B cell (primary cell): Measurements from ENCODE around the gene EIPR1. TPM values are rescaled to one million over a fixed set of nuclear protein-coding genes. Genes with fewer than 3 reads are reported as not detected.

ENCODE experiments used
- ATAC-seq: fragments of 200-7000 bp; cut with Tn5 transposase; one replicate; pipeline ENCODE4 v1.10.0; 2021; ENCODE audit warnings: low read depth, mild to moderate bottlenecking, moderate number of reproducible peaks, moderate library complexity
- CTCF ChIA-PET: fragments of 350-600 bp; sonication (Branson Sonifier 250); formaldehyde crosslinking; loops from one replicate; lab custom pipeline; 2021; ENCODE audit warnings: antibody characterized with exemption, inconsistent platforms; lab: Charles Lee
- POLR2A ChIA-PET: fragments of 350-600 bp; sonication (Branson Sonifier 250); formaldehyde crosslinking; loops from one replicate; lab custom pipeline; 2021; ENCODE audit warnings: antibody characterized with exemption; lab: Charles Lee
- DNase-seq: peaks from one replicate; pipeline ENCODE4 v3.0.0; 2013
- H2AFZ ChIP-seq: 2 replicates; pipeline ENCODE4 v1.6.1; 2012; ENCODE audit warnings: mild to moderate bottlenecking, low read depth, low read length; ENCODE audit not compliant: insufficient read depth, poor library complexity, severe bottlenecking
- H3K27ac ChIP-seq, 2 donors: 1 replicate in 1 of 2; 2 replicates in 1 of 2; pipeline ENCODE4 v1.5.1; 2012 to 2013; ENCODE audit warnings: low read length in 2 of 2, mild to moderate bottlenecking in 2 of 2, moderate library complexity in 1 of 2
- H3K27me3 ChIP-seq, 4 experiments: fragments of 200-600 bp in 1 of 4; sonication (generic) in 1 of 4; replicated peaks in 1 of 4; 1 replicate in 2 of 4; 2 replicates in 2 of 4; pipeline versions ENCODE4 v1.6.1 to v1.7.0; 2013 to 2016; ENCODE audit warnings: low read length in 3 of 4, mild to moderate bottlenecking in 2 of 4, mixed read lengths in 1 of 4, moderate library complexity in 1 of 4; ENCODE audit not compliant: insufficient read depth in 4 of 4, control insufficient read depth in 3 of 4; ENCODE audit errors: control extremely low read depth in 1 of 4
- H3K36me3 ChIP-seq, 2 experiments: replicated peaks in 1 of 2; 1 replicate in 1 of 2; 2 replicates in 1 of 2; pipeline versions ENCODE4 v1.6.1 to v1.7.1; 2013; ENCODE audit warnings: low read length in 1 of 2; ENCODE audit not compliant: insufficient read depth in 2 of 2, control insufficient read depth in 1 of 2; ENCODE audit errors: control extremely low read depth in 1 of 2, extremely low read depth in 1 of 2
- H3K4me1 ChIP-seq, 2 donors: fragments of 200-600 bp in 1 of 2; sonication (generic) in 1 of 2; 1 replicate in 1 of 2; 2 replicates in 1 of 2; pipeline versions ENCODE4 v1.5.1 to v1.6.1; 2013 to 2017; ENCODE audit warnings: low read length in 2 of 2; ENCODE audit not compliant: control insufficient read depth in 2 of 2, insufficient read depth in 2 of 2
- H3K4me2 ChIP-seq: replicated peaks from 2 replicates; pipeline ENCODE3; 2012; ENCODE audit warnings: mild to moderate bottlenecking, low read depth, low read length; ENCODE audit not compliant: poor library complexity, severe bottlenecking
- H3K4me3 ChIP-seq, 5 experiments: fragments of 200-600 bp in 1 of 5; sonication (generic) in 1 of 5; 1 replicate in 3 of 5; 2 replicates in 2 of 5; pipeline versions ENCODE4 v1.5.1 to v1.7.0; 2011 to 2016; ENCODE audit warnings: low read length in 4 of 5, mild to moderate bottlenecking in 4 of 5, low read depth in 2 of 5, control low read depth in 1 of 5, moderate library complexity in 1 of 5; ENCODE audit not compliant: insufficient read depth in 1 of 5; ENCODE audit errors: control extremely low read depth in 1 of 5, extremely low read depth in 1 of 5
- H3K79me2 ChIP-seq: fragments of 200-600 bp; sonication (generic); one replicate; pipeline ENCODE4 v1.6.0; 2016; ENCODE audit warnings: low read length; ENCODE audit not compliant: control insufficient read depth, insufficient read depth
- H3K9ac ChIP-seq: fragments of 200-600 bp; sonication (generic); 2 replicates; pipeline ENCODE4 v1.6.1; 2017; ENCODE audit warnings: mild to moderate bottlenecking, low read length, moderate library complexity
- H3K9me3 ChIP-seq, 3 donors: one replicate each; pipeline versions ENCODE4 v1.6.1 to v1.7.1; 2013; ENCODE audit warnings: low read length in 2 of 3; ENCODE audit not compliant: control insufficient read depth in 2 of 3, insufficient read depth in 1 of 3; ENCODE audit errors: control extremely low read depth in 1 of 3
- H4K20me1 ChIP-seq: 2 replicates; pipeline ENCODE4 v1.6.0; 2012; ENCODE audit warnings: mild to moderate bottlenecking, low read length; ENCODE audit not compliant: insufficient read depth, control insufficient read depth, poor library complexity, severe bottlenecking
- H3K27ac Mint-ChIP-seq: one replicate; pipeline ENCODE4 v1.8.0; 2021; ENCODE audit warnings: mixed read lengths
- H3K27me3 Mint-ChIP-seq: one replicate; pipeline ENCODE4 v1.8.0; 2021; ENCODE audit warnings: mixed read lengths
- H3K4me1 Mint-ChIP-seq: one replicate; pipeline ENCODE4 v1.8.0; 2021; ENCODE audit warnings: mixed read lengths
- H3K4me3 Mint-ChIP-seq: one replicate; pipeline ENCODE4 v1.8.0; 2021; ENCODE audit warnings: mixed read lengths
- H3K9me3 Mint-ChIP-seq: one replicate; pipeline ENCODE4 v1.8.0; 2022; ENCODE audit warnings: mixed read lengths; ENCODE audit not compliant: insufficient read depth
- CTCF ChIP-seq: fragments of 200-600 bp; IDR thresholded peaks from one replicate; pipeline ENCODE4 v1.8.0; 2022; ENCODE audit warnings: antibody characterized with exemption, mild to moderate bottlenecking
- EZH2 ChIP-seq: IDR thresholded peaks from 2 replicates; pipeline ENCODE4 v1.6.1; 2012; ENCODE audit warnings: borderline replicate concordance, low read depth, mild to moderate bottlenecking, moderate library complexity, low read length; ENCODE audit not compliant: insufficient read depth, poor library complexity, severe bottlenecking
- WGBS: methylation state at CpG from one replicate; pipeline ENCODE4 v1.1.5; 2013; ENCODE audit warnings: missing lambda C conversion rate; ENCODE audit not compliant: insufficient coverage; 5-methylcytosine and 5-hydroxymethylcytosine counted together
- intact Hi-C: fragments of 100-400 bp; cut with micrococcal nuclease; formaldehyde crosslinking; loops from one replicate; pipeline ENCODE4 v1.10.0; 2022
- polyA plus RNA-seq: library from polyadenylated mRNA; depleted of rRNA; stranded (reverse); fragments of >200 nt; gene quantifications from 2 replicates; pipeline ENCODE4 v1.2.3, GENCODE V29; 2012
- total RNA-seq, 2 donors: library from RNA; stranded (reverse); fragments of 120-200 nt in 1 of 2; gene quantifications; 1 replicate in 1 of 2; 2 replicates in 1 of 2; pipeline versions ENCODE4 v1.2.3 to v1.2.4, GENCODE V29; 2013 to 2022

Gene EIPR1
- total and polyA plus RNA-seq, 2 donors (not counting 1 experiment from before 2014, with no cell fraction given) = 31.8 to 37.0 TPM

- no peak overlapping the region for H3K9ac ChIP-seq
- Mint-ChIP-seq H3K27ac (no peak overlapping the region), H3K4me1 (peaks cover 15% of the 10 kb centered on the region), H3K9me3 (no peaks in the 10 kb centered on the region), H3K27me3 (no peaks in the 10 kb centered on the region), H3K4me3 (no peak overlapping the region)
- H3K4me2 ChIP-seq = no peak overlapping the region
- peaks cover 0 to 5% (median 0%) of the 10 kb centered on the region in 3 donors for H3K9me3 ChIP-seq
- DNase-seq (no peak), ATAC-seq (no peak)
- intact Hi-C loops = no loop called here
- TF ChIP-seq CTCF = no peak
- H3K4me3 ChIP-seq = no peak overlapping the region
- no peaks in the 10 kb centered on the region for H3K27me3 ChIP-seq
- ChIA-PET CTCF (no interaction called here), POLR2A (no interaction called here)
- over 99% methylated on average over 11 of the region's 11 CpGs for WGBS
- H3K4me1 ChIP-seq = peaks cover 0 to 9% of the 10 kb centered on the region in 2 donors
- peaks cover 1 to 46% of the 10 kb centered on the region in 2 experiments for H3K36me3 ChIP-seq
- no peak overlapping the region for H2AFZ ChIP-seq
- H3K27ac ChIP-seq = no peak overlapping the region
- peaks cover 80% of the 10 kb centered on the region for H3K79me2 ChIP-seq
- peaks cover 36% of the 10 kb centered on the region for H4K20me1 ChIP-seq
Measured at GRCh38 chr2:3404349-3404894, 26.8 kb upstream of the EIPR1 start.

- no peak overlapping the region for H3K4me3 ChIP-seq
- H3K27me3 Mint-ChIP-seq = no peaks in the 10 kb centered on the region
- peaks cover 11% of the 10 kb centered on the region for H3K4me1 Mint-ChIP-seq
- H3K9me3 Mint-ChIP-seq = no peaks in the 10 kb centered on the region
- peaks cover 0 to 6% (median 0%) of the 10 kb centered on the region in 3 donors for H3K9me3 ChIP-seq
- no peaks in the 10 kb centered on the region for H3K27me3 ChIP-seq
- no peak overlapping the region for H2AFZ ChIP-seq
- intact Hi-C loops = no loop called here
- peaks cover 1 to 50% of the 10 kb centered on the region in 2 experiments for H3K36me3 ChIP-seq
- H3K27ac Mint-ChIP-seq = no peak overlapping the region
- no peak overlapping the region for H3K27ac ChIP-seq
- CTCF ChIA-PET = interaction anchor here (0.6 kb wide), 1 partner anchor 19 kb away, joined by 3 read pairs; no protein-coding TSS in a partner anchor
- 70% methylated on average over 2 of the region's 11 CpGs for WGBS
- no peak overlapping the region for H3K4me3 Mint-ChIP-seq
- H3K79me2 ChIP-seq = peaks cover 83% of the 10 kb centered on the region
- no peak overlapping the region for H3K9ac ChIP-seq
- H4K20me1 ChIP-seq = peaks cover 40% of the 10 kb centered on the region
- POLR2A ChIA-PET = no interaction called here
- peaks cover 0 to 7% of the 10 kb centered on the region in 2 donors for H3K4me1 ChIP-seq
- no peak for TF ChIP-seq CTCF
- TF ChIP-seq EZH2 = no peak
- no peak overlapping the region for H3K4me2 ChIP-seq
- no peak for ATAC-seq
- no peak for DNase-seq
Measured at GRCh38 chr2:3403587-3404334, 26.1 kb upstream of the EIPR1 start.
